Ovary (tissue), 9 donors: ENCODE results near the gene NREP. TPM values are rescaled to one million over a fixed set of nuclear protein-coding genes. Genes with fewer than 3 reads are reported as not detected.

Source experiments
- DNase-seq, 5 donors: peaks; one replicate each; pipeline ENCODE4 v3.0.0-alpha.2; 2019 to 2020
- H3K27ac ChIP-seq, 2 donors: fragments of 200-600 bp; one replicate each; pipeline versions ENCODE4 v1.5.1 to v1.8.0; 2019 to 2022
- H3K27me3 ChIP-seq: fragments of 200-600 bp; one replicate; pipeline ENCODE4 v1.8.0; 2022
- H3K36me3 ChIP-seq: fragments of 200-600 bp; sonication (generic); one replicate; pipeline ENCODE4 v1.5.1; 2019
- H3K4me1 ChIP-seq: one replicate; pipeline ENCODE4 v1.8.1; 2013; ENCODE audit warnings: mild to moderate bottlenecking, moderate library complexity; ENCODE audit not compliant: insufficient read depth
- H3K4me3 ChIP-seq: fragments of 200-600 bp; sonication (generic); one replicate; pipeline ENCODE4 v1.5.1; 2017
- H3K9me3 ChIP-seq, 2 donors: fragments of 200-600 bp in 1 of 2; sonication (generic) in 1 of 2; one replicate each; pipeline versions ENCODE4 v1.5.1 to v1.8.1; 2013 to 2019; ENCODE audit warnings: mild to moderate bottlenecking in 1 of 2, moderate library complexity in 1 of 2
- EP300 ChIP-seq: sonication (generic); formaldehyde crosslinking; IDR thresholded peaks from one replicate; pipeline ENCODE4 v1.6.1; 2017; ENCODE audit warnings: antibody characterized with exemption
- POLR2A ChIP-seq: fragments of 450-650 bp; IDR thresholded peaks from one replicate; pipeline ENCODE4 v1.6.1; 2017; ENCODE audit warnings: antibody characterized with exemption, mild to moderate bottlenecking, moderate library complexity
- WGBS, 3 donors: extraction: QIAGEN DNeasy Blood & Tissue Kit in 1 of 3; methylation state at CpG; one replicate each; pipeline versions ENCODE4 v1.1.5 to v1.1.7; 2013 to 2017; 5-methylcytosine and 5-hydroxymethylcytosine counted together
- intact Hi-C, 4 donors: fragments of 100-400 bp; cut with DNase I; formaldehyde crosslinking; loops; one replicate each; pipeline versions ENCODE4 v1.11.0 to v1.15.1; 2022 to 2023
- polyA plus RNA-seq, 2 donors: library from polyadenylated mRNA; stranded (reverse); fragments of 200-250 nt in 1 of 2; fragments of 350-450 nt in 1 of 2; fragmentation: Illumina TruSeq in 1 of 2; extraction: RNeasy Lipid Tissue Mini Kit (QIAGEN cat#74804) in 1 of 2; gene quantifications; one replicate each; pipeline ENCODE4 v1.2.3, GENCODE V29; 2013 to 2014
- total RNA-seq, 7 donors: library from RNA; depleted of rRNA in 2 of 7; stranded (reverse); fragments of >200 nt in 2 of 7; fragmentation: NEBNext Ultra II Directional in 3 of 7; extraction: Animal tissue kit (Norgen Biotek cat#: 25700) in 3 of 7; gene quantifications; one replicate each; pipeline versions ENCODE4 v1.1.0 to v1.2.4, GENCODE V29; 2016 to 2023
- TF ChIP-seq, protein P1 (sequence below), 3 donors: fragments of 450-650 bp in 2 of 3; fragments of 200-600 bp in 1 of 3; IDR thresholded peaks; one replicate each; pipeline versions ENCODE4 v1.5.1 to v1.8.0; 2016 to 2022; ENCODE audit warnings: antibody characterized with exemption in 3 of 3, mild to moderate bottlenecking in 1 of 3
- donor health status: DM: no; HTN: no; CAD: no; lungs with moderate emphysema.
- donor health status: DM: no; HTN: no; CAD: no.
- donor health status: Bipolar disorder and iron deficiency.
- donor health status: DM: yes; HTN: yes; CAD: no.
- donor health status: DM: no; HTN: no; CAD: no.
- donor health status: DM: yes; HTN: yes; CAD: no.

The NREP gene
- total and polyA plus RNA-seq, 9 donors, result 17.0 to 129 (median 31.2) TPM

DNA sequence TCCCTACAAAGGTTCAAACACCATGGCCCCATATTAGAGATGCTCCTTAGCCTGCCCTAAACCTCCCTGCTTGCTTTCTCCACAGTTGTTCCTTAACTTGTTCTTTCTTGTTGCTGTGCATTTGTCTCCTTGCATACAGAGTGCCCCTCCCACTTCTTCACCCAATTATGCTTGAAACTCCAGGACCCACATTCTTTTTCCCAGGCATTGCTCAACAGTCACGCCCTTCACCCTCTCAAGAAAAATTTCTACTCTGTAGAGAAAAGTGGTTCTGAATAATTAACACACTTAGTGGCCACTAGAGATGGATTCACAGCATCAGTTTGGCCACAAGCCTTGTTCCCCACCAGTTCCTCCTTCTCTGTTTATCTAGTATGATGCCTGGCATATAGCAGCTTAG lies 57.7 kb downstream of the NREP start:
- 88 to 93% (median 92%) methylated on average over 1 of the region's 1 CpG for WGBS, 3 donors
- Histone ChIP-seq H3K9me3 (no peaks in the 10 kb centered on the region), H3K4me1 (no peaks in the 10 kb centered on the region), H3K27ac (no peak overlapping the region), H3K27me3 (no peaks in the 10 kb centered on the region), H3K36me3 (no peaks in the 10 kb centered on the region), H3K4me3 (no peak overlapping the region)
- DNase-seq, result no peak
- TF ChIP-seq EP300, result no peak
- TF ChIP-seq POLR2A, result no peak
- TF ChIP-seq, protein P1, sequence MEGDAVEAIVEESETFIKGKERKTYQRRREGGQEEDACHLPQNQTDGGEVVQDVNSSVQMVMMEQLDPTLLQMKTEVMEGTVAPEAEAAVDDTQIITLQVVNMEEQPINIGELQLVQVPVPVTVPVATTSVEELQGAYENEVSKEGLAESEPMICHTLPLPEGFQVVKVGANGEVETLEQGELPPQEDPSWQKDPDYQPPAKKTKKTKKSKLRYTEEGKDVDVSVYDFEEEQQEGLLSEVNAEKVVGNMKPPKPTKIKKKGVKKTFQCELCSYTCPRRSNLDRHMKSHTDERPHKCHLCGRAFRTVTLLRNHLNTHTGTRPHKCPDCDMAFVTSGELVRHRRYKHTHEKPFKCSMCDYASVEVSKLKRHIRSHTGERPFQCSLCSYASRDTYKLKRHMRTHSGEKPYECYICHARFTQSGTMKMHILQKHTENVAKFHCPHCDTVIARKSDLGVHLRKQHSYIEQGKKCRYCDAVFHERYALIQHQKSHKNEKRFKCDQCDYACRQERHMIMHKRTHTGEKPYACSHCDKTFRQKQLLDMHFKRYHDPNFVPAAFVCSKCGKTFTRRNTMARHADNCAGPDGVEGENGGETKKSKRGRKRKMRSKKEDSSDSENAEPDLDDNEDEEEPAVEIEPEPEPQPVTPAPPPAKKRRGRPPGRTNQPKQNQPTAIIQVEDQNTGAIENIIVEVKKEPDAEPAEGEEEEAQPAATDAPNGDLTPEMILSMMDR (IDR thresholded peaks at IDR 0.05), result no peak
- intact Hi-C loops, result no loop called here

DNA sequence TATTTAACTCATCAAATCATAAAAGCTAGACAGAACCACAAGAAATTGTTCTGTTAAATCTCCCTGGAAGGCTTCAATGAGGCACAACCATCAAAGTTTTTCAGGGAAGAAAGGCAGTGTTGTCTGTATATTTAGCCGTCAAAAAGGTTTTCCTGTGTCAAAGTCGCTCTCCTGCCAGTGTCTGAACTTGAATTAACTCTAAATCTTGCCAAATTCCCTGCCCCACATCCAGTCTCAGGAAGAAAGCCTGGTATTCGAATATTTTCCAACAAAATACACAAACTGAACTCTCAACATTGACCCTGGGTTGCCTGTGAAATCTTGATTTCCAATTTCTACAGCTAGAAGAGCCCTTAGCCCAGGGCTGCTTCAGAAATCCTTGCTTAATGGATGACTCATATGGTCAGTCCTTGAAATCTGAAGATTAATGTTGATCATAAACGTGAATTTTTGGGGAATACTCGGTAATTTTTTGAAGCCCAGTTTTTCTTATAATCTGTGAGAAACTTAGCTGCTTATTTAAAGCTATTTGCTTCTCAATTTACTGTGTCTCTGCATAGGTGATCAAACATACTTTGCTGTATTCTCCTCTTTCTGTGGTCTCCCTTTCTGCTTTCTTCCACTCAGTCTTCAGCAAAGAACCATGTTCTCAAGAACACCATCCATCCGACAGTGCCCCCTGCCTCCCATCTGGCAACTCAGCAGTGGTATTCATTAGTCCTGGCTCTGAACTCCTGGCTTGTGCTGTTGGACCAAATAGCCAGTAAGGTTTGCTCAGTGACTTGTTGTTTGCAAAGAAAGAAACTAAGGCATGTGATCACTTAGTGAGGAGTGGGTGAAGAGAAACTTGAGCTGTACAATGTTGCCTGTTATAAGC lies 58.9 kb downstream of the NREP start:
- no peak for TF ChIP-seq POLR2A
- TF ChIP-seq EP300, result no peak
- TF ChIP-seq, protein P1 (IDR thresholded peaks at IDR 0.05), result no peak
- H3K4me3 ChIP-seq, result no peak overlapping the region
- H3K4me1 ChIP-seq, result no peaks in the 10 kb centered on the region
- no peak overlapping the region for H3K27ac ChIP-seq
- H3K36me3 ChIP-seq, result no peaks in the 10 kb centered on the region
- H3K9me3 ChIP-seq, result no peaks in the 10 kb centered on the region
- no peak for DNase-seq
- intact Hi-C loops, result no loop called here
- no peaks in the 10 kb centered on the region for H3K27me3 ChIP-seq
- 56 to 57% (median 57%) methylated on average over 6 of the region's 6 CpGs for WGBS, 3 donors

DNA sequence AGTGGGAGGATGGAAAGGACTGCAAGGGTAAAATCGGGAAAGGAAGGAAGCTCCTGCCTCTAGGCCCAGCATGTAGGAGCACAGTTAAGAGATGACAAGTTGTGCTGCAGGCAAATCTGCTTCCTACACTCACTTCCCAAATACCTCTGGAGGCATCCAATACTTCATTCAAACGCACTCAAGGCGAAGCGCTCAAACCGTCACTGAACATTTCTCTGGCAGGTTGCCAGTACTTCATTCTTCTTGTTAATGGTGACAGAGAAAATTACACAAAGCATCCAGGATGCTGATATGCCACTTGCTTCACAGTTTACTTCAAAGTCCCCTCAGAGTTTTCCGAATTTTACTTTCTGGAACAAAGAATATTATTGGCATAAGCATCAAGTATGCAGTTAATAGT lies 59.8 kb downstream of the NREP start:
- H3K27ac ChIP-seq, result no peak overlapping the region
- 53 to 71% (median 66%) methylated on average over 6 of the region's 6 CpGs for WGBS, 3 donors
- H3K9me3 ChIP-seq, result no peaks in the 10 kb centered on the region
- intact Hi-C loops, result no loop called here
- H3K4me3 ChIP-seq, result no peak overlapping the region
- no peaks in the 10 kb centered on the region for H3K36me3 ChIP-seq
- DNase-seq, result no peak
- no peaks in the 10 kb centered on the region for H3K27me3 ChIP-seq
- no peak for TF ChIP-seq EP300
- TF ChIP-seq POLR2A, result no peak
- TF ChIP-seq, protein P1 (IDR thresholded peaks at IDR 0.05), result no peak
- H3K4me1 ChIP-seq, result no peaks in the 10 kb centered on the region

DNA sequence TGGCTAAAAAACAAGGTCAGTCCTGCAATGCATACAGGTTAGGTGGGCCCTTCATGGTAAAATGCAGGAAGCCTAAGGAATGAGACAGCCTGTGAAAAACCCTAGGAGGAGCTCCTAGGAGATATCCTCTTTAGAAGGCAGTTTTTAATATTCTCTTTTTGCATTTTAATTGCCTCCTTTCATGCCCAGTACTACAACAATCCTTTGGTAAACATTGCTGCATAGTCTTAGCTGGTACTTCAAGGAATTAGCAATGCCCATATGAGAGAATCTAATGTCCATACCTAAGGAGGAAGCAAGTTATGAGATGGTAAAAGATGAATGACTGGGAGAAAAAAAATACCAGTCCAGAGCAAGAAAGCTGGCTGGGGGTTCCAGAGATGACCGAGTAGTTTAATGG lies 61.0 kb downstream of the NREP start:
- TF ChIP-seq POLR2A (no peak), EP300 (no peak)
- TF ChIP-seq, protein P1 (IDR thresholded peaks at IDR 0.05), result no peak
- Histone ChIP-seq H3K9me3 (no peaks in the 10 kb centered on the region), H3K27ac (no peak overlapping the region), H3K36me3 (no peaks in the 10 kb centered on the region), H3K4me1 (no peaks in the 10 kb centered on the region), H3K27me3 (no peaks in the 10 kb centered on the region), H3K4me3 (no peak overlapping the region)
- intact Hi-C loops, result no loop called here
- 86 to 97% (median 88%) methylated on average over 1 of the region's 1 CpG for WGBS, 3 donors
- no peak for DNase-seq
